GM10266 (cell line): ENCODE results near the gene PRAME.

Experiments
- DNase-seq: peaks from one replicate; pipeline ENCODE4 v3.0.0; 2012; ENCODE audit errors: extremely low spot score
- TF ChIP-seq, protein P1 (sequence below): IDR thresholded peaks from 2 replicates; pipeline ENCODE4 v1.5.1; 2012; ENCODE audit warnings: mild to moderate bottlenecking, low read depth; ENCODE audit not compliant: control insufficient read depth, insufficient read depth; ENCODE audit errors: missing control alignments

Gene PRAME

DNA sequence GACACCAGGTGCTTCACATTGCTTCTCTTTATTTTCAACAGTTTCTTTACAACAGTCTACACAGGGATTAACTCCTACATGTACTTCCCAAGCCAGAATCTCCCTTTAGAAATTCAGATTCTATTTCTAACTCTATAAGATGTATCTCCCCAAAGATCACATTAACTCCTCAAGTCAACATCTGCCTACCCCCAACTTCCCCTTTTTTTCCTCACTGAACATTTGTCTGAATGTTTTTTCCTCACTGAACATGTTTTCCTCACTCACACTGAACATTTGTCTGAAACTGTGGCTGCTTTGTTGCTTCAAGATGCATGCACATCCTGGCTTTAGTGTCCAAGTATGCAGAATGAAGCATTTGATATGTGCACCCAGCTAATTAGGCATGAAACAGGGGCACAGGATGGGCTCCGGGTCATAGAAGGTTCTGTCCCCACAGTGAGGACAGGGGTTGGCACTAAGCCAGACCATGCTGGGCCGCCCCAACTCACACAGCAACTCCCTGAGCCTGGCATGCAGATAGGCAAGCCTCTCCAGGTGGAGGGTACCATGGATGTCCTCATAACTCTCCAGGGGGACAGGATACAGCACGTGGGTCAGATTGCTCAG, 11.3 kb downstream of the PRAME start:
- no peak for DNase-seq

DNA sequence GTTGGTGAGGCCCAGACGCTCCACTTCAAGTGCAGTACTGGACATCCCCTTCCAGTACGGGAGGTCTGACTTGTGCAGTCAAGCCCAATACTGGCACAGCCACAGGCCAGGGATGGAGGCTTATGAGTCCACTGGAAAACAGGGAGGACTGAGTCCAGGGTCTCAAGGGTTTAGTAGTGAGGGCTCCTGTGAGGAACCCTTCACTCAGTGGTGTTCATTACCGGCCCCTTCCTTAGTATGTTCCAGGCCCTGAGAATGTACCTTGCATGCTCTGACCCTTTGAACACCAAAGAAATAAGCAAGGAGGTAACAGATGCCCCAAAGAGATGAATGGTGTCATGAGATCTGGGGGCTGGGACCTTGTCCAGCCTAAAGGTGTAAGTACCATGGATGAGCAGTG, 11.8 kb downstream of the PRAME start:
- DNase-seq: no peak
- TF ChIP-seq, protein P1, sequence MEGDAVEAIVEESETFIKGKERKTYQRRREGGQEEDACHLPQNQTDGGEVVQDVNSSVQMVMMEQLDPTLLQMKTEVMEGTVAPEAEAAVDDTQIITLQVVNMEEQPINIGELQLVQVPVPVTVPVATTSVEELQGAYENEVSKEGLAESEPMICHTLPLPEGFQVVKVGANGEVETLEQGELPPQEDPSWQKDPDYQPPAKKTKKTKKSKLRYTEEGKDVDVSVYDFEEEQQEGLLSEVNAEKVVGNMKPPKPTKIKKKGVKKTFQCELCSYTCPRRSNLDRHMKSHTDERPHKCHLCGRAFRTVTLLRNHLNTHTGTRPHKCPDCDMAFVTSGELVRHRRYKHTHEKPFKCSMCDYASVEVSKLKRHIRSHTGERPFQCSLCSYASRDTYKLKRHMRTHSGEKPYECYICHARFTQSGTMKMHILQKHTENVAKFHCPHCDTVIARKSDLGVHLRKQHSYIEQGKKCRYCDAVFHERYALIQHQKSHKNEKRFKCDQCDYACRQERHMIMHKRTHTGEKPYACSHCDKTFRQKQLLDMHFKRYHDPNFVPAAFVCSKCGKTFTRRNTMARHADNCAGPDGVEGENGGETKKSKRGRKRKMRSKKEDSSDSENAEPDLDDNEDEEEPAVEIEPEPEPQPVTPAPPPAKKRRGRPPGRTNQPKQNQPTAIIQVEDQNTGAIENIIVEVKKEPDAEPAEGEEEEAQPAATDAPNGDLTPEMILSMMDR: no peak

More for the DNA sequence above, 11.3 kb downstream of the PRAME start:
- TF ChIP-seq, protein P1: no peak

DNA sequence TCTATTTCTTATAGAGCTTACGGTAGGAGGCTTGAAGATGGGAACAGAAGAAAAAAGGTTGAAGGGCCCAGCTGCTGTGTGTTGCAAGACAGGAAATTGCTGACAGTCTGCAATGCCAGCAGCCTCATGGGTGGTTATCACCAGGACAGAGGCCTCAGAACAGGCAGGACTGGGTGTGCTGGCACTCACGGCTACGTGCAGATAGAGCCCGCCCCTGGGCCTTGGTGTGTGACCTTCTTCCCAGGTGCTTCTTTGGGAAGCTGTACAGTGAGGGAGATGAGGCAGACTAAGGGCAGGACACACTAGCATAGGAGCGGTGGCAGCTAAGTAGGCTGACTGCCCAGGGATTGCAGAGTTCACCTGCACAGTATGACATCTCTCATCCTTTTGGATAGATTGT, 12.6 kb downstream of the PRAME start:
- DNase-seq: no peak
- TF ChIP-seq, protein P1: no peak

DNA sequence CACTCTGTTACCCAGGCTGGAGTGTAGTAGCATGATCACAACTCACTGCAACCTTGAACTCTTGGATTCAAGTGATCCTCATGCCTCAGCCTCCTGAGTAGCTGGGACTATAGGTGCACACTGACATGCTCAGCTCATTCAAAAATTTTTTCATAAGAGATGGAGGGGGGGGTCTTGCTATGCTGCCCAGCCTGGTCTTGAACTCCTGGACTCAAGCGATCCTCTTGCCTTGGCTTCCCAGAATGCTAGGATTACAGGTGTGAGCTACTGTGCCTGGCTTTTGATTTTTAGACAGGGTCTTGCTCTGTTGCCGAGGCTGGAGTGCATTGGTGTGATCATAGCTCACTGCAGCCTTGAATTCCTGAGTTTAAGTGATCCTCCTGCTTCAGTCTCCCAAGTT, 14.0 kb downstream of the PRAME start:
- TF ChIP-seq, protein P1: no peak
- DNase-seq: no peak

DNA sequence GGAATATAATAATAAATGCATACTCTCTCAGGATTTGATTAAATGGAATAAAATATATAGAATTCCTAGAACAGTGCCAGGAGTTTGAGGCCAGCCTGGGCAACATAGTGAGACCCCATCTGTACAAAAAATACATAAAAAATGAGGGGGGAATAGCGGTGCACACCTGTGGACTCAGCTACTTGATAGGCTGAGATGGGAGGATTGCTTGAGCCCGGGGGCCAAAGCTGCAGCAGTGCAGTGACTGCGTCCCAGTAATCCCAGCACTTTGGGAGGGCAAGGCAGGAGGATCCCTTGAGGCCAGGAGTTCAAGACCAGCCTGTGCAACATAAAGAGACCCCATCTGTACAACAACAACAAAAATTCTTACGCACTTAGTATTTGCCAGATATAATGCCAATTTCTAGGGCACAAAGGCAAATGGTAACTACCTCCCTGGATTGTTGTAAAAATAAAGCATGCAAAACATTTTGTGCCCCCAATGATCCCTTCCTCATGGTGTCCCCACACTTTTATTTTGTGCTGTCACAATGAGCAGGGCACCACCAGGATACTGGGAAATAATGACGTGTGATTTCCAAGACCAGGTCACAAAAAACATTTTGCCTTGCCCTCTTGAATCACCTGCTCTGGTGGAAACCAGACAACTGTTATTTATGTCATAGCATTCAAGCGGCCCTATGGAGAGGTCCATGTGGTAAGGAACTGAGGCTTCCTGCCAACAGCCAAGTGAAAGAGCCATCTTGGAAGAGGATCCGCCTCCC, 20.7 kb downstream of the PRAME start:
- no peak for DNase-seq
- TF ChIP-seq, protein P1: no peak

DNA sequence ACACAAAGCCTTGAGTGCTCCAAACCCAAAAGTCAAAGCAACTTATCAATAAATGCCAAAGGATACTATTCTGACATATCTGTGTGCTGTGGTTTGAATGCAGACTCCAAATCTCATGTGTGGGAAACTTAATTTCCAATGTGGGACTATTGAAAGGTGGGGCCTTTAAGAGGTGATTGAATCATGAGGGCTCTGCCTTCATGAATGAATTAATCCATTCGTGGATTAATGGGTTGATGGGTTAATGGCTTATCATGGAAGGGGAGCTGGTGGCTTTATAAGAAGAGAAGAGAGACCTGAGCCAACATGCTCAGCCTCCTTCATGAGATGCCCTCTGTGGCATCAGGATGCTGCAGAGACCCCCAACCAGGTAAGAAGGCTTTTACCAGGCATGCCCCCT, 22.1 kb downstream of the PRAME start:
- TF ChIP-seq, protein P1: no peak
- no peak for DNase-seq

DNA sequence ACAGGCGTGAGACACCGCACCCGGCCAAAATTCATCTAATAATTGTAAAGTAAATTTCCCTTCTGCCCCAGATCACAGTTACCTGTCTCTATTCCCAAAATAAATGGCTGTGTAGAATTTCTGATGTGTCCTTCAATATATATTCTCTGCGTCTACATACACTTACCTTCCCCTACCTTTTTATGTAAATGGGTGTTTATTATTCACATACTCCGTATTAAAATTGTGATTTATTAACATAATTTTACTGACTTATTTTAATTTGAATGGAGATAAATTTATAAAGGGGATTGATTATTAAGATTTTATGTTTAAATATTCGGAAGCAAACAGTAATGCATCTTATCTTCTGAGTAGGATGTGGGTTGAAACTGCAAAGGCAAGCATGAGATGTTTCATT, 22.6 kb downstream of the PRAME start:
- no peak for DNase-seq
- TF ChIP-seq, protein P1: no peak
